GM21367 (cell line): ENCODE measurements around the gene MUC5AC.

ENCODE experiments used
- ATAC-seq: cut with Tn5 transposase; IDR thresholded peaks from one replicate; pipeline ENCODE4 v1.9.1; 2021; ENCODE audit not compliant: unreplicated experiment

Gene MUC5AC

DNA sequence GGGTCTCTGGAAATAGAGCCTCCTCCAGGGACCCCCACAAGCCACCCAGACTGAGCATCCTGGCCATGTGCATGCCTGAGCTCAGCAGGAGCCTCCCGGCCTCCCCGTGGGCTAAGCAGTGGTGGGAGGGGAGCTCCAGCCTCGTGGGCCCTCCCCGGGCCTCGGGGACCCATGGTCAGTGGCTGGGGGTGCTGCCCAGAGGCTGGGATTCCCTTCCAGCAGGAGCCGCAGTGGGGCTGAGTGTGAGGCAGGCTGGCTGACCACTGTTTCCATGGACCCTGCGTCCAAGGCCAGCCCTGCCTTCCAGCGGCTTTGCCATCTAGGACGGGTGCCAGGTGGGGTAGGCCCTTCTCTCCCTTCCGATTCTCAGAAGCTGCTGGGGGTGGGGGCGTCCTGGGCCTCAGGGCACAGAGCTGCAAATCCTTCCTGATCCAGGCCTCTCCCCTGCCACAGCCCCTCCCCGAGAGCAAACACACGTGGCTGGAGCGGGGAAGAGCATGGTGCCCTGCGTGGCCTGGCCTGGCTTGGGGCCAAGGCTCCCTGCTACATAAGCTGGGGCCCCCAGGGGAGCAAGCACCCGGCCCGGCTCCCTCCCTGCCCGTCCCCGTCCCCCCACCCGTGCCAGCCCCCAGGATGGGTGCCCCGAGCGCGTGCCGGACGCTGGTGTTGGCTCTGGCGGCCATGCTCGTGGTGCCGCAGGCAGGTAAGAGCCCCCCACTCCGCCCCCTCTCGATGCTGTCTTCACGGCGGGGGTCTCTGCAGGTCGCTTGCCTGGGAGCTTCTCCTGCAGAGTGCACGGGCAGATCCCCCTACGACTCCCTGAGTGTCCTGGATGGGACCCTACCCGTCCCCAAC, 65.0 kb downstream of the MUC5AC start, which contains the start of gene MUC5B:
Gene MUC5B, plus strand, starts transcription at position 576 of the 855 bp plus-strand sequence. Its CDS starts 58 bp downstream, at position 634.
- no peak for ATAC-seq

DNA sequence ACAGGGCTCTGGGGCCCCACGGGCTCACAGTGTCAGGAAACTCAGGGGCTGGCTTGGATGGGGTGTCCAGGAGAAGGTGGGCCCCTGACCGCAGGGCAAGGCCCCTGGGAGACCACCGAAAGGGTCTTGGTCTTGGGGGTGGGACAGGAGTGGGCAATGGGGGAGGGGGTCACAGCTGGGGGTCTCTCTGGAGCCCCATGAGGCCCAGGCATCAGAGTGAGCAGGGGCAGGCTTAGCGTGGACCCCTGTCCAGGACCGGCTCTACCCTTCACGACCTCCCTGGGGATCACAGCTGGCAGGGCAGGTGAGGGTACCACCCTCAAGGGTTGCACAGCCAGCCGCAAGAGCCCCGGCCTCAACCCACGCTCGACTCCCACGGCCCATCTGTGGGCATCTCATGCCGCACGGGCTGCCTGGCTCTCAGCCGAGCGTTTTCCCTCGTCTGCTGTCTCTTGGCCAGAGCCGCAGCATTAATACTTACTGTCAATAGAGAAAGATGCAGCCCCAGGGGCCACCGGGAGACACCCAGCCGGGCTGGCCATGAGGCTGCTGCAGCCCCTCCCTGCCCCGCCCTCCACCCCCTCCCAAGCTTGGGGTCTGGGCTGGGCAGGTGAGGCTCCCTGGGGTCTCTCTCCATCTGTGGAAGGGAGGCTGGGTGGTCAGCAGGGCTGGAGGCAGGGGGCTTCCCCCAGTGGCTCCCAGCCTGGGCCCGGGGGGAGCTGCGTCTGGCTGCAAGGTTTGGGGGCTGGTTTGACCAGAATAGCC, 65.8 kb downstream of the MUC5AC start:
- no peak for ATAC-seq

DNA sequence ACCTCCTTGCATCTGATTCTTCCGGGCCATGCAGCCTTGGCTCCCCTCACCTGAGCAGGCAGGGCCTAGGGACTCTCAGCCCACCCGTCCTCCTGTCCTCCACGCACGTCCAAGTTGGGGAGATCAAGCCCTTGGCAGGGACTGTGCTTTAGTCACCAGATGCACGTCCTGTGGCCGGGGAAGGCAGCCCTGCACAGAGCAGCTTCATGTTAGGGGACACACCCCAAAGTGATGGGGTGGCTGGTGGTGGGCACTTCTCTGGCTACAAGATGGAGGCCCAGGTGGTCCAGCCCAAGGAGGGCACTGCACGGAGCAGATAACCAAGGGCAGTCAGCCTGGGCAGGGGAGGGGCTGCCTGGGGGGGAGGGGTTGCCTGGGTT, 66.3 kb downstream of the MUC5AC start:
- no peak for ATAC-seq

DNA sequence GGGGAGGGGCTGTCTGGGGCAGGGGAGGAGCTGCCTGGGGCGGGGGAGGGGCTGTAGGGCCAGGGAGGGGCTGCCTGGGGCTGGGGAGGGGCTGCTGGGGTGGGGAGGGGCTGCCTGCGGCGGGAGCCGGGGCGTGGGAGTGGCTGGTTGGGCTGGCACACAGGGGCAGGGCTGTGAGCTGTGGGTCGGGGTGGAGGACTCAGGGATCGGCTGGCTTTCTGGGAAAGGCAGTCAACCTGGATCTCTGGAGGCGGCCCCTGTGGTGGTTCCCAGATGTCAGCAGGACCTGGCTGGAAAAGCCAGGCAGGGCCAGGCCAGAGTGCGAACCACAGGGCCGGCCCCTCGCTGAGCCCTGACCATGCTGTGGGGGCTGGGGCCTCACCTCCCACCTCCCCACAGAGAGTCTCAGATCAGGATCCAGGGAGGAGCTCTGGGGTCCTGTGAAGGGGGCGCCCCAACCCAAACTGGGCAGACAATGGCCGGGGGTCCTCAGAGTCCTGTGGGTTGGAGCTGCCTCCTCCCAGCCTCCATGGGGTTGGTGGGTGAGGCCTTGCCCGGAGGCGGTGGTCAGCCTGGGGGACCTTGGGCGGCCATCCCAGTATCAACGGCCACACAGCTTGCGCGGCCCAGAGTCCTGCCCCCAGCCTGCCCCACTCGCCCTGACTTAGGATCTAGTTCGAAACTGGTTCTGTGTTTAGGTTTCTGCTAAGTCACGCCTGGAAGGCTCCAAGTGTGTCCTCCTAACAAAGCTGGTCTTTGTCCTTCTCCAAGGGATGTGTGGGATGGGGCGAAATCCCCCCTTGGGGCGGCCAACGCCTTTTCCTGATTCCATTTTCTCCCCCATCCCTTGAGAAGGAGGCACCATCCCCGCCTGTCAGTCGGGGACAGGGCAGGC, 67.0 kb downstream of the MUC5AC start:
- ATAC-seq, result no peak

DNA sequence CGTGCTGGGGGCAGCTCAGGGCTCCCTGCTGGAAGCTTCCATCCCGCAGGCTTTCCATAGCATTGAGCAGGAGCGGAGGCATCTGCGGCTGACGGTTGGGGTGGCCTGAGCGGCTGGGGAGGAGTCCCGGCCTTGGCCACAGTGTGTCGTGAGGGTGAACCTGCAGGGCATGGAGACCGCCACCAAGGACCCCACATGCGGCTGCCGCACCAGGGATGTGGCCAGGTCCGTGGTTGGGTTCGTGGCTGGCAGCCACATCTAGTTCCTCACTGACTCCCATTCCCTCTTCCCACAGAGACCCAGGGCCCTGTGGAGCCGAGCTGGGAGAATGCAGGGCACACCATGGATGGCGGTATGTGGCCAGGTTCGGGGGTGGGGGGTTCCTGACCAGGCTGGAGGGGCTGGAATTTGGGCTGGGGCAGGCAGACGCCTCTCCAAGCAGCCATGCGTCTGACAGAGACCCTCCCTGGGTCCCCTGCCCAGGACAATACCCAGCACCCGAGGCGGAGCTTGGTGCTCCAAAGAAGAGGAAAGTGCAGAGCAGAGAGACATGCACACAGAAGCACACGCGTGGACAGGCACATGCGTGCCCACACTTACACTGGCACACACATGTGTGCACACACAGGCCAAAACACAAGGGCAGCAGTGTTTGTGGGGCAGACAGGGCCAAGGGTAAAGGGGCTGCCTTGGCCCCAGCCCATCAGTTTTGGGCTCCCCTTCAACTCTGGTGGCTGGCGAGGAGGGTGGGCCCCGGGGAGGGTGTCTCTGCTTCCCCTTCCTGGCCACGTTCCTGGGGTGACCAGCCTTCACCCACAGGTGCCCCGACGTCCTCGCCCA, 67.9 kb downstream of the MUC5AC start:
- no peak for ATAC-seq

DNA sequence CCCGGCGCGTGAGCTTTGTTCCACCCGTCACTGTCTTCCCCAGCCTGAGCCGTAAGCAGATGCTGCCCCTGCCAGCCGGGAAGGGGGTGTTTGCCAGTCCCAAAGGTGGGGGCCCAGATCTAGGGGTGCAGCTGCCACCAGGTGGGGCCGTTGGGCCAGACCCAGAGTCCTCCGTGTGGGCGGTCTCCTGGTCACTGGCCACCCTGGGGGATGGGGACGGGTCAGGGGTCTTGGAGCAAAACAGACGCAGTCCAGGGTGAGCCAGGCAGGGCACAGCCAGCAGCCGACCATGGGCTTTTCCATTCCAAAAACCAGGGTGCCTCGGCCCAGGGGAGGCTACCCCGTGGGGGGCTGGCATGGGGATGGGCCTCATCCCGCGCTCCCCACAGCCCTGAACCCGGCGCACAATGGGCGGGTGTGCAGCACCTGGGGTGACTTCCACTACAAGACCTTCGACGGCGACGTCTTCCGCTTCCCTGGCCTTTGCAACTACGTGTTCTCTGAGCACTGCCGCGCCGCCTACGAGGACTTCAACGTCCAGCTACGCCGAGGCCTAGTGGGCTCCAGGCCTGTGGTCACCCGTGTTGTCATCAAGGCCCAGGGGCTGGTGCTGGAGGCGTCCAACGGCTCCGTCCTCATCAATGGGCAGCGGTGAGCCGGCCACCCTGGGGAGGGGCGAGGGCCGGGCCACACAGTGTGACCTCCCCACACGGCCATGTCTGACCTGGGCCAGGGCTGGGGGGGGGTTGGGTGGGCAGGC, 68.7 kb downstream of the MUC5AC start:
- no peak for ATAC-seq

DNA sequence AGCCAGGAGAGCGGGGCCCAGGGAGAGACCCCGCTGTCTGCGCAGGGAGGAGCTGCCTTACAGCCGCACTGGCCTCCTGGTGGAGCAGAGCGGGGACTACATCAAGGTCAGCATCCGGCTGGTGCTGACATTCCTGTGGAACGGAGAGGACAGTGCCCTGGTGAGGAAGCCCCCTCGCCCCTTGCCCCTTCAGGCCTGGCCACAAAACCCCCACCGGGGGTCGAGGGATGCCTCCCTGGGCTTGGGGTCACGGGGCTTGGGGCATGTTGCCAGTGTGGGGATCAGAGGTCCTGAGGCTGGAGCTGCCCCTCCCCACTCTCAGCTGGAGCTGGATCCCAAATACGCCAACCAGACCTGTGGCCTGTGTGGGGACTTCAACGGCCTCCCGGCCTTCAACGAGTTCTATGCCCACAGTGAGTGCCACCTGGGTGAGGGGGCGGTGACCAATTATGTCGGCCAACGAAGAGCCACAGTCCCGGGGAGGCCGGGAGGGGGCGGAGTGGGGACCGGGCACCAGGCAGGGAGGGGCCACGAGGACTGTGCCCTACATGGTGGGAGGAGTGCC, 69.3 kb downstream of the MUC5AC start:
- no peak for ATAC-seq

DNA sequence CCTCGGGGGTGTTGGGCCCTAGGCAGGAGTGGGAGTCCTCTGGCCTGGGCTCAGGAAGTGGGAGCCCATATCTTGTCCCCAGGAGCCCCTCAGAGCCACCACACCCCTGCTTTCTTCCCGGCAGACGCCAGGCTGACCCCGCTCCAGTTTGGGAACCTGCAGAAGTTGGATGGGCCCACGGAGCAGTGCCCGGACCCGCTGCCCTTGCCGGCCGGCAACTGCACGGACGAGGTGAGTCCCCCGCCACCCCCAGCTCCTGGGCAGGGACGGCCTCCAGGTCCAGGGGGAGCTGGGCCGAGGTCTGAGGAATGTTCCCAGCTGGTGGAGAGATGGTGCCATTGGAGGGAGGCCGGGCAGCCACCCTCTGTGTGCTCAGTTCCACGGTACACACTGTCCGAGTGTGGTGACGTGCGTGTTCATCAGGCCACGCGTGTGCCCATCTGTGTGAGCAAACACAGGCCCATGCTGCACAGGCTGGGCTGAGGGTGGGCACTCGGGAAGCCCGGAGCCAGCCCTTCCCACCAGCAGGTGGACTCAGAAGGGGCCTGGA, 69.9 kb downstream of the MUC5AC start:
- ATAC-seq, result no peak

DNA sequence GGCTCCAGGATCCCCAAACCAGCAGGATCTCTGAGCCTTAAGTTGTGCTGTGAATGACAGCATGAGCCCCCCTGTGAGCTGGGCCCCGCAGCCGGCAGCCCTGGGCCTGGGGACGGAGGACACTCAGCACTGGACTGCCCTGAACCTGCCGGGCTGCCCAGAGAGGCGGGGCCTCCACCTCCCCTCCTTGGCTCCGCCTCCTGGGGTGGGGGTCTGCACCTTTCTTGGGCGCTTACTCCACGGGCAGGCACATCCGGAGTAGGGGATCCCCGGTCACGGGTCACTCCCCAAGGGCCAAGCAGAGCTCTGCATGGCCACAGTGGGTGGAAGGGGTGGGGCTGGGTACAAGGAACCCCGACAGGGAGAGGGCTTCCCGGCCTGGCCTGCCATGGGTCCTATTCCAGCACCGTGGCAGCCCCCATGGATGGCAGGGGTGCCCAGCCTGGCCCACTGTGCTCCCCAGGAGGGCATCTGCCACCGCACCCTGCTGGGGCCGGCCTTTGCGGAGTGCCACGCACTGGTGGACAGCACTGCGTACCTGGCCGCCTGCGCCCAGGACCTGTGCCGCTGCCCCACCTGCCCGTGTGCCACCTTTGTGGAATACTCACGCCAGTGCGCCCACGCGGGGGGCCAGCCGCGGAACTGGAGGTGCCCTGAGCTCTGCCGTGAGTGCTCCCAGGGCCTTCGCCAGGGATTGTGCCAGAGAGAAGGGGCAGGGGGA, 70.5 kb downstream of the MUC5AC start:
- no peak for ATAC-seq

DNA sequence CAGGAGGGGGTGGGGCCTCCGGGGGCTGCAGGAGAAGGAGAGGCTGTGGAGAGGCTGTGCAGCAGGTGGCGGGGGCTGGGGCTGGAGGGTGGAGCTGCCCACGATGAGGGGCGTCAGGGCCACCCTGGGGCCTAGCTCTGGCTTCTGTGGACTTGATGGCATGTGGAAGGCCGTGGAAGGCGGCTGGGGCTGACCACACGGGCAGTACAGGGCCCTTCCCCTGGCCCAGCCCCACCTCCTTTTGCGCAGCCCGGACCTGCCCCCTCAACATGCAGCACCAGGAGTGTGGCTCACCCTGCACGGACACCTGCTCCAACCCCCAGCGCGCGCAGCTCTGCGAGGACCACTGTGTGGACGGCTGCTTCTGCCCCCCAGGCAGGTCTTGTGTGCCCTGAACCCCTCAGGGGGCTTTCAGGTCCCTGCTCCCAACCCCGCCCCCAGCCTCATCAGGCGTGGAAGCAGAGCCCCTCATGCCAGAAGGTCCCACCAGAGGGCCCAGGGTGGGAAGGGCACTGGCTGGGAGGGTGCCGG, 71.2 kb downstream of the MUC5AC start:
- no peak for ATAC-seq

DNA sequence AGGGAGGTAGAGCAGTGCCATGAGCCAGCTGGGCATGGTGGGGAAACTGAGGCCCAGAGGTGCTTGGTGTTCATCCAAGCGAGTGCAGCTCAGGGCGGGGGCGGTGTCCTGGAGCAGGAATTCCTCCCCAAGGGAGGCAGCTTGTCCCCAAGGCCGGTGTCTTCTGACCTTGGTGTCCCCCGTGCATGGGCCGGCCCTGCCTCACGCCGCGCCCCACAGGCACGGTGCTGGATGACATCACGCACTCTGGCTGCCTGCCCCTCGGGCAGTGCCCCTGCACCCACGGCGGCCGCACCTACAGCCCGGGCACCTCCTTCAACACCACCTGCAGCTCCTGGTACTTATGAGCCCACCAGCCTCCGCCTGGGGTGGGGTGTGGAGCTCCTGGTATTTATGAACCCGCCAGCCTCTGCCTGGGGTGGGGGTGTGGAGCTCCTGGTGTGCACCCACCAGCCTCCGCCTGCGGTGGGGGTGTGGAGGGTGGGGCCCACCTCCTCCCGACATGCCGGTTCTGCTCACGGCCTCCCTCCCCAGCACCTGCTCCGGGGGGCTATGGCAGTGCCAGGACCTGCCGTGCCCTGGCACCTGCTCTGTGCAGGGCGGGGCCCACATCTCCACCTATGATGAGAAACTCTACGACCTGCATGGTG, 71.8 kb downstream of the MUC5AC start:
- no peak for ATAC-seq

DNA sequence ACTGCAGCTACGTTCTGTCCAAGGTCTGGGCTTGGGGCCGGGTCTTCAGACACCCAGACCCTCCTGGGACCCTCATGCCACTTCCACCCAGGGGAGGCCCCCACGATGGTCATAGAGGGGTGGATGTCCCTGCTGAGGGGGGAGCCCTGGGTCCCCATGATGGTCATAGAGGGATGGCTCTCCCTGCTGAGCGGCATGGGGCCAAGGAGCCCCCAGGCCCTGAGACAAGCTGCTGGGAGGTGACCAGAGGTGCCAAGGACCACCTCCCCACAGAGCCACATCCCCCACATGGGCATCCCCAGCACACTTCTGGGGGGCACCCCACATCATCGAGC, 72.3 kb downstream of the MUC5AC start:
- no peak for ATAC-seq

DNA sequence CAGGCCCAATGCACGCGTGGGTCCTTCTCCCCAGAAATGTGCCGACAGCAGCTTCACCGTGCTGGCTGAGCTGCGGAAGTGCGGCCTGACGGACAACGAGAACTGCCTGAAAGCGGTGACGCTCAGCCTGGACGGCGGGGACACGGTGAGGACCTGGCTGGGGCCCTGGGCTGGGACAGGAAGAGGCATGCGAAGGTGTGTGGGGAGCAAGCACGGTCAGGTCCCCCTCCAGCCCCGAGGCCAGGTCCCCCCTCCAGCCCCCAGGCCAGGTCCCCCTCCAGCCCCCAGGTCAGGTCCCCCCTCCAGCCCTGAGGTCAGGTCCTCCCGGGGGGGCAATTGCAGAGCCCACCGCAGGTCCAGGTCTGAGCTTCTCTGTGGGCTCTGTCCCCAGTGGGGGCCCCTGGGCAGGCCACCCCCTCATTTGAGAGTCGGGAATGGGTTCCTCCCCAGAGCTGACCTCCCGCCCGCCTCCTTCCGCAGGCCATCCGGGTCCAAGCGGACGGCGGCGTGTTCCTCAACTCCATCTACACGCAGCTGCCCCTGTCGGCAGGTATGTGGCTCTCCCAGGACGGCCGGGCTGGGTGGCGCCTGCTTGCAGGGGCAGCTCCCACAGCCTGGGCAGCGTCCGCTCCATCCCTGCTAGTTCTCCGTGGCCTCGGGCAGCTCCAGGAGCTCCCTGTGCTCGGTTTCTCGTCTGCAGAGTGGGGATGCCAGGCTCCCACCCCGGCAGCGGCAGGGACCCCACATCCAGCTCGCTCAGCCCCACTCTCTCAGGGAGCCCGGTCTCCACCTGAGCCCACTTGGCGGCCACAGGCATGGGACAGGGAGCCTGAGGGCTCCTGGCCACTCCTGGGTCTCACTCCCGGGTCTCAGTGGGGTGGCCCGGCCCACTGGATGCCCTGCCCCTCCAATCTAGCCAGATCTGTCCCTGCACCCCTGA, 73.0 kb downstream of the MUC5AC start:
- ATAC-seq, result no peak

DNA sequence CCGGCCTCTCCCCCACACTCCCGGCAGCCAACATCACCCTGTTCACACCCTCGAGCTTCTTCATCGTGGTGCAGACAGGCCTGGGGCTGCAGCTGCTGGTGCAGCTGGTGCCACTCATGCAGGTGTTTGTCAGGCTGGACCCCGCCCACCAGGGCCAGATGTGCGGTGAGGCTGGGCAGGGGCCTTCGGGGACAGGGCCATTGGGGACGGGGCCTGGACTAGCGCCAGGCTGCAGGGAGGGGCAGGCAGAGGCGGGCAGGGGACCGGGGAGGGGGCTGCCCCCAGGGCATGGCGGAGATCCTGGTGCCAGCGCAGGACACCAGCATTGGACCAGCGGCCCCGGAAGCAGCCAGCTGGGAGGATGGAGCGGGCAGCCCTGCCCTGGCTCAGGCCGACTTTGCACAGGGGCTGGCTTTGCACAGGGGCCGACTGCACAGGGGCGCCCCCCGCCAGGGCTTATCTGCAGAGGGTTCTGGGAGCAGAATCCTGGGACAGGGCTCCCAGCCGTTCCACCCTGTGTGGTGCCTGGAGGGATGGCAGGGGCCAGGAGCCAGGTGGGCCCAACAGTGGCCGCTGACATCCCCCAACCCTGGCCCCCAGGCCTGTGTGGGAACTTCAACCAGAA, 73.8 kb downstream of the MUC5AC start:
- no peak for ATAC-seq

DNA sequence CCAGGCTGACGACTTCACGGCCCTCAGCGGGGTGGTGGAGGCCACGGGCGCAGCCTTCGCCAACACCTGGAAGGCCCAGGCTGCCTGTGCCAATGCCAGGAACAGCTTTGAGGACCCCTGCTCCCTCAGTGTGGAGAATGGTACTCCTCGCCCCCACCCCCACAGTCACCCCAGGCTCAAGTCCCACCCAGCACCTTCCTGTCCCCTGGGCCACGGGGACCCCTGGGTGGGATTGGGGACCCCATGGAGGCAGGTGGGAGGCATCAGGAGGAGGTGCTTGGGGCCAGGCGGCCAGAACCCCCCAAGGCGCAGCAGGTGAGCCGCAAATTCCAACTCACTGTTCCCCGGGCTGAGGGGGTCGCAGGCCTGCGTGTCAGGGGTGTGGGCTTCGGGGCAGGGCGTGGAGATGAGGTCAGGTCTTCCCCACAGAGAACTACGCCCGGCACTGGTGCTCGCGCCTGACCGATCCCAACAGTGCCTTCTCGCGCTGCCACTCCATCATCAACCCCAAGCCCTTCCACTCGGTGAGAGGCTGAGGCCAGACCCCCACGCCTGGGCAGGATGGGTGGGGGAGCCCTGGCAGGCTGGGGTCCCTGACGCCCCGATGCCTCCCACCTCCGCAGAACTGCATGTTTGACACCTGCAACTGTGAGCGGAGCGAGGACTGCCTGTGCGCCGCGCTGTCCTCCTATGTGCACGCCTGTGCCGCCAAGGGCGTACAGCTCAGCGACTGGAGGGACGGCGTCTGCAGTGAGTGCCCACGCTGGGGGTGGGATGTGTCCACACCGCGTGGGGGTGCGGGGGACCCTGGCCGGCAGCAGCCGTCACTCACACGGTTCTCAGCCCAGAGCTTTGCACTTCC, 74.5 kb downstream of the MUC5AC start:
- no peak for ATAC-seq
